ENCODE data around the gene AFF3.

The AFF3 gene

DNA sequence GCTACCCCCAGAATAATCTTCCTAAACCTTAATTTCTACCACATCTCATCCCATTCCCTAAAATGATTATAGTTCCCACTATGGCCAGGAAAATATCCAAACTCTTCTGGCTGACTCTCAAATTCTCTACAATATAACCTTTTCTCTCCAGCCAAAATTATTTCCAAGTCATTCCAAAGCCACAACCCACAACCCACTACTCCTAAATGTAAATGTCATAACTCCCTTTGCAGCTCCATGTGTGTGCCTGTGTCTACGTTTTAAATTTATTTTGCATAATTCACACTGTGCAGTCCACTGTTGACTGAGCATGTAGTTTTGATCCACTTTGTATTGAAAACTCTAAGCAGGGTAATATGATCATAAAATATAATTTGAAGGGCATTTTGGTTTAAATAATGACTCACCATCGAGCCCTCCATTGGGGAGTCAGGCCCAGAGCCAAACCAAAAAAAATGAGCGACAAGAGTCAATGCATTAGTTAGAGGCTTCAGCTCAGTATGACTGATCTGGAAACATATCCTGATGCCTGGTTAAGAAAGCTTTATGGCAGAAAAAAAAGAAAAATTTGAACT lies 171.0 kb downstream of the AFF3 start:
- H3K4me3 ChIP-seq (ENCODE audit: low read depth, low read length): no peak overlapping the region
- TF ChIP-seq CTCF (IDR thresholded peaks at IDR 0.05; ENCODE audit: control insufficient read depth, extremely low read depth, insufficient read depth): no peak
- no peak for DNase-seq (ENCODE audit: low read depth)

- TF ChIP-seq CTCF (IDR thresholded peaks at IDR 0.05; ENCODE audit: control insufficient read depth, extremely low read depth, insufficient read depth): no peak
- no peak overlapping the region for H3K4me3 ChIP-seq (ENCODE audit: low read depth, low read length)
- DNase-seq (ENCODE audit: low read depth): no peak
Observed at GRCh38 chr2:99970292-99970868, 172.0 kb downstream of the AFF3 start.

- no peak for DNase-seq (ENCODE audit: low read depth)
- TF ChIP-seq CTCF (IDR thresholded peaks at IDR 0.05; ENCODE audit: control insufficient read depth, extremely low read depth, insufficient read depth): no peak
- no peak overlapping the region for H3K4me3 ChIP-seq (ENCODE audit: low read depth, low read length)
Observed at GRCh38 chr2:99961196-99961913, 181.0 kb downstream of the AFF3 start.

- H3K4me3 ChIP-seq (ENCODE audit: low read depth, low read length): no peak overlapping the region
- TF ChIP-seq CTCF (IDR thresholded peaks at IDR 0.05; ENCODE audit: control insufficient read depth, extremely low read depth, insufficient read depth): no peak
- DNase-seq (ENCODE audit: low read depth): no peak
Observed at GRCh38 chr2:99960790-99961189, 181.6 kb downstream of the AFF3 start.

DNA sequence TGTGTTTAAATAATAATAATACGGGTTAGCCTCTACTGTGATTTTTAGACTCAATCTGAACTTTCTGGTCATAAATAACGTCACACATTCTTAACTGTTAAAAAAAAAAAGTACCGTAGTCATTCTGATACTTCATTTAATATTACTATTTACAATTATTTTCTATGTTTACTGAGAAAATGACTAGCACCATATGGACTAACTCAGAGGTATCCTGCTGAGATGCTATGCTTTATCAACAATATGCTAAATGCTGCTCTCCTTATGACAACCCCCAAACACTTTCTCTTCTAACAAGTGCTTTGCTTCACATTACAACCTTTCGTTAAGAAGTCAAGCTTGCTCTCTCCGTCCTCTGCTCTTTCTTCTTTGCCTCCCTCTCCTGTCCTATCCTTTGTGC lies 182.1 kb downstream of the AFF3 start:
- no peak overlapping the region for H3K4me3 ChIP-seq (ENCODE audit: low read depth, low read length)
- DNase-seq (ENCODE audit: low read depth): no peak
- no peak for TF ChIP-seq CTCF (IDR thresholded peaks at IDR 0.05; ENCODE audit: control insufficient read depth, extremely low read depth, insufficient read depth)

GRCh38 chr2:99959261-99960014 lies 183.0 kb downstream of the AFF3 start:
- no peak for TF ChIP-seq CTCF (IDR thresholded peaks at IDR 0.05; ENCODE audit: control insufficient read depth, extremely low read depth, insufficient read depth)
- H3K4me3 ChIP-seq (ENCODE audit: low read depth, low read length): no peak overlapping the region
- DNase-seq (ENCODE audit: low read depth): no peak

Data from LNCaP clone FGC (cell line).